ENCODE measurements around the gene E2F8. TPM values are rescaled to one million over a fixed set of nuclear protein-coding genes. Genes with fewer than 3 reads are reported as not detected.

E2F8 gene
- total and polyA plus RNA-seq, 10 of the 15 experiments (the other 5 are each of a cell fraction or from before 2014, with no cell fraction given), result 8.8 to 28.1 (median 18.5) TPM

DNA sequence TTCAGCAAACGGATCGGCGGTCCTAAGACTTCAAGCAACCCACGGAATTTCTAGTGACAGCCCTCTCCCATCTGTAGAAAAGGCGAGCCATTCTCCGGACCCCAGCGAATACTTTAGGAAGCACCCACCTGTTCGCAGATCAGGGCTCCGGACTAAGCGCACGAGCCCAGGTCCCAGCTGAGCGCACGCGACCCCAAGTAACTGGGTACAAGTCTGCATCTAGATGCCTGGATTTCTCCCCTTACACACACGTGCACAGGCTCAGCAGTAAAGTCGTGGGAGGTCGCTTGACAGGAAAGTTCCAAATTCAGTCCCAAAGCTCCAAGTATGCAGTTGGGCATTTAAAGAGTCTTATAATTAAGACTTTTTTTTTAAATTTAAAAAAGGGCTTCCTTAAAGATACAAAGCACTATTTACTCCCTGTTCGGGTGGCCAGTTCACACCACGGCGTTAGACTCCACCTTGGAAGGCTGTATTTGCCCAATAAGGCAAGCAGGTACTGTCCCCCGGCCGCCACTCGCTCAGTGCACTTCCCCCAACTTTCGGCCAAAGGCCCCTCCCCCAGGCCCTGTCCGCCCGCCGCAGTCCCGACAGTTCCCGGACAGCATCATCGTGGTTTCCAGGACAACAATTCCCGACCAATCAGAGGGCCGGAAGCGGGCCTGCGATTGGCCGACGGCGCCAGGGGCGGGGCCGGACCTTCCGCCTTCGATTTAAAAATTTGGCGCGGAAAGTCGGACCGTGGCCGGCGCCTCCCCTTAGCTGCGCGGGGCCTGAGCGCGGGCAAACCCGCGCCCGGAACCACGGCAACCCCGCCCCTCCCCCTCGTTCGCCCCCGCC is at the start of gene E2F8 (continued):
- TF ChIP-seq, protein P1, sequence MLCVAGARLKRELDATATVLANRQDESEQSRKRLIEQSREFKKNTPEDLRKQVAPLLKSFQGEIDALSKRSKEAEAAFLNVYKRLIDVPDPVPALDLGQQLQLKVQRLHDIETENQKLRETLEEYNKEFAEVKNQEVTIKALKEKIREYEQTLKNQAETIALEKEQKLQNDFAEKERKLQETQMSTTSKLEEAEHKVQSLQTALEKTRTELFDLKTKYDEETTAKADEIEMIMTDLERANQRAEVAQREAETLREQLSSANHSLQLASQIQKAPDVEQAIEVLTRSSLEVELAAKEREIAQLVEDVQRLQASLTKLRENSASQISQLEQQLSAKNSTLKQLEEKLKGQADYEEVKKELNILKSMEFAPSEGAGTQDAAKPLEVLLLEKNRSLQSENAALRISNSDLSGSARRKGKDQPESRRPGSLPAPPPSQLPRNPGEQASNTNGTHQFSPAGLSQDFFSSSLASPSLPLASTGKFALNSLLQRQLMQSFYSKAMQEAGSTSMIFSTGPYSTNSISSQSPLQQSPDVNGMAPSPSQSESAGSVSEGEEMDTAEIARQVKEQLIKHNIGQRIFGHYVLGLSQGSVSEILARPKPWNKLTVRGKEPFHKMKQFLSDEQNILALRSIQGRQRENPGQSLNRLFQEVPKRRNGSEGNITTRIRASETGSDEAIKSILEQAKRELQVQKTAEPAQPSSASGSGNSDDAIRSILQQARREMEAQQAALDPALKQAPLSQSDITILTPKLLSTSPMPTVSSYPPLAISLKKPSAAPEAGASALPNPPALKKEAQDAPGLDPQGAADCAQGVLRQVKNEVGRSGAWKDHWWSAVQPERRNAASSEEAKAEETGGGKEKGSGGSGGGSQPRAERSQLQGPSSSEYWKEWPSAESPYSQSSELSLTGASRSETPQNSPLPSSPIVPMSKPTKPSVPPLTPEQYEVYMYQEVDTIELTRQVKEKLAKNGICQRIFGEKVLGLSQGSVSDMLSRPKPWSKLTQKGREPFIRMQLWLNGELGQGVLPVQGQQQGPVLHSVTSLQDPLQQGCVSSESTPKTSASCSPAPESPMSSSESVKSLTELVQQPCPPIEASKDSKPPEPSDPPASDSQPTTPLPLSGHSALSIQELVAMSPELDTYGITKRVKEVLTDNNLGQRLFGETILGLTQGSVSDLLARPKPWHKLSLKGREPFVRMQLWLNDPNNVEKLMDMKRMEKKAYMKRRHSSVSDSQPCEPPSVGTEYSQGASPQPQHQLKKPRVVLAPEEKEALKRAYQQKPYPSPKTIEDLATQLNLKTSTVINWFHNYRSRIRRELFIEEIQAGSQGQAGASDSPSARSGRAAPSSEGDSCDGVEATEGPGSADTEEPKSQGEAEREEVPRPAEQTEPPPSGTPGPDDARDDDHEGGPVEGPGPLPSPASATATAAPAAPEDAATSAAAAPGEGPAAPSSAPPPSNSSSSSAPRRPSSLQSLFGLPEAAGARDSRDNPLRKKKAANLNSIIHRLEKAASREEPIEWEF (IDR thresholded peaks at IDR 0.05; ENCODE audit: insufficient replicate concordance, low read depth, low read length), result no peak
- TF ChIP-seq, protein P2, sequence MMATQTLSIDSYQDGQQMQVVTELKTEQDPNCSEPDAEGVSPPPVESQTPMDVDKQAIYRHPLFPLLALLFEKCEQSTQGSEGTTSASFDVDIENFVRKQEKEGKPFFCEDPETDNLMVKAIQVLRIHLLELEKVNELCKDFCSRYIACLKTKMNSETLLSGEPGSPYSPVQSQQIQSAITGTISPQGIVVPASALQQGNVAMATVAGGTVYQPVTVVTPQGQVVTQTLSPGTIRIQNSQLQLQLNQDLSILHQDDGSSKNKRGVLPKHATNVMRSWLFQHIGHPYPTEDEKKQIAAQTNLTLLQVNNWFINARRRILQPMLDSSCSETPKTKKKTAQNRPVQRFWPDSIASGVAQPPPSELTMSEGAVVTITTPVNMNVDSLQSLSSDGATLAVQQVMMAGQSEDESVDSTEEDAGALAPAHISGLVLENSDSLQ (IDR thresholded peaks at IDR 0.05), result peak; percentile 57
- TF ChIP-seq SUZ12 (IDR thresholded peaks at IDR 0.05; ENCODE audit: unreplicated experiment), result no peak
- peak; percentile 57; the same call in 1 of the 2 replicates for TF ChIP-seq GABPA (IDR thresholded peaks at IDR 0.05; ENCODE audit: low read depth)
- TF ChIP-seq, protein P3, sequence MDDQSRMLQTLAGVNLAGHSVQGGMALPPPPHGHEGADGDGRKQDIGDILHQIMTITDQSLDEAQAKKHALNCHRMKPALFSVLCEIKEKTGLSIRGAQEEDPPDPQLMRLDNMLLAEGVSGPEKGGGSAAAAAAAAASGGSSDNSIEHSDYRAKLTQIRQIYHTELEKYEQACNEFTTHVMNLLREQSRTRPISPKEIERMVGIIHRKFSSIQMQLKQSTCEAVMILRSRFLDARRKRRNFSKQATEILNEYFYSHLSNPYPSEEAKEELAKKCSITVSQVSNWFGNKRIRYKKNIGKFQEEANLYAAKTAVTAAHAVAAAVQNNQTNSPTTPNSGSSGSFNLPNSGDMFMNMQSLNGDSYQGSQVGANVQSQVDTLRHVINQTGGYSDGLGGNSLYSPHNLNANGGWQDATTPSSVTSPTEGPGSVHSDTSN (IDR thresholded peaks at IDR 0.05; ENCODE audit: insufficient replicate concordance, low read depth, low read length), result no peak
- 0 out of 2 replicates have a peak, but pooled peaks have one; percentile 35 for TF ChIP-seq CHD1 (IDR thresholded peaks at IDR 0.05; ENCODE audit: low read depth, low read length)
- peak; percentile 34 for TF ChIP-seq SIX5 (IDR thresholded peaks at IDR 0.05; ENCODE audit: low read depth, low read length, severe bottlenecking)
- TF ChIP-seq FOXK2 (IDR thresholded peaks at IDR 0.05), result no peak
- TF ChIP-seq BMI1 (IDR thresholded peaks at IDR 0.05; ENCODE audit: borderline replicate concordance), result peak; percentile 91
- TF ChIP-seq, protein P4, sequence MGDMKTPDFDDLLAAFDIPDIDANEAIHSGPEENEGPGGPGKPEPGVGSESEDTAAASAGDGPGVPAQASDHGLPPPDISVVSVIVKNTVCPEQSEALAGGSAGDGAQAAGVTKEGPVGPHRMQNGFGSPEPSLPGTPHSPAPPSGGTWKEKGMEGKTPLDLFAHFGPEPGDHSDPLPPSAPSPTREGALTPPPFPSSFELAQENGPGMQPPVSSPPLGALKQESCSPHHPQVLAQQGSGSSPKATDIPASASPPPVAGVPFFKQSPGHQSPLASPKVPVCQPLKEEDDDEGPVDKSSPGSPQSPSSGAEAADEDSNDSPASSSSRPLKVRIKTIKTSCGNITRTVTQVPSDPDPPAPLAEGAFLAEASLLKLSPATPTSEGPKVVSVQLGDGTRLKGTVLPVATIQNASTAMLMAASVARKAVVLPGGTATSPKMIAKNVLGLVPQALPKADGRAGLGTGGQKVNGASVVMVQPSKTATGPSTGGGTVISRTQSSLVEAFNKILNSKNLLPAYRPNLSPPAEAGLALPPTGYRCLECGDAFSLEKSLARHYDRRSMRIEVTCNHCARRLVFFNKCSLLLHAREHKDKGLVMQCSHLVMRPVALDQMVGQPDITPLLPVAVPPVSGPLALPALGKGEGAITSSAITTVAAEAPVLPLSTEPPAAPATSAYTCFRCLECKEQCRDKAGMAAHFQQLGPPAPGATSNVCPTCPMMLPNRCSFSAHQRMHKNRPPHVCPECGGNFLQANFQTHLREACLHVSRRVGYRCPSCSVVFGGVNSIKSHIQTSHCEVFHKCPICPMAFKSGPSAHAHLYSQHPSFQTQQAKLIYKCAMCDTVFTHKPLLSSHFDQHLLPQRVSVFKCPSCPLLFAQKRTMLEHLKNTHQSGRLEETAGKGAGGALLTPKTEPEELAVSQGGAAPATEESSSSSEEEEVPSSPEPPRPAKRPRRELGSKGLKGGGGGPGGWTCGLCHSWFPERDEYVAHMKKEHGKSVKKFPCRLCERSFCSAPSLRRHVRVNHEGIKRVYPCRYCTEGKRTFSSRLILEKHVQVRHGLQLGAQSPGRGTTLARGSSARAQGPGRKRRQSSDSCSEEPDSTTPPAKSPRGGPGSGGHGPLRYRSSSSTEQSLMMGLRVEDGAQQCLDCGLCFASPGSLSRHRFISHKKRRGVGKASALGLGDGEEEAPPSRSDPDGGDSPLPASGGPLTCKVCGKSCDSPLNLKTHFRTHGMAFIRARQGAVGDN (IDR thresholded peaks at IDR 0.05), result no peak
- no peak for TF ChIP-seq WRNIP1 (IDR thresholded peaks at IDR 0.05; ENCODE audit: borderline replicate concordance, low read depth, low read length)
- no peak for TF ChIP-seq NRF1 (conservative IDR thresholded peaks at IDR 0.05; ENCODE audit: low read depth, low read length)
- no peak for TF ChIP-seq SREBF1 (IDR thresholded peaks at IDR 0.05; ENCODE audit: low read length)
- no peak for TF ChIP-seq STAT3 (IDR thresholded peaks at IDR 0.05; ENCODE audit: low read depth, low read length)
- TF ChIP-seq, protein P5, sequence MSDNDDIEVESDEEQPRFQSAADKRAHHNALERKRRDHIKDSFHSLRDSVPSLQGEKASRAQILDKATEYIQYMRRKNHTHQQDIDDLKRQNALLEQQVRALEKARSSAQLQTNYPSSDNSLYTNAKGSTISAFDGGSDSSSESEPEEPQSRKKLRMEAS (IDR thresholded peaks at IDR 0.05; ENCODE audit: low read depth, low read length), result peak; percentile 33; the same call in 1 of the 2 replicates
- TF ChIP-seq EZH2 (IDR thresholded peaks at IDR 0.05; ENCODE audit: borderline replicate concordance, control insufficient read depth, low read depth, low read length), result no peak
- no peak for TF ChIP-seq HDAC2 (IDR thresholded peaks at IDR 0.05)
